ENCODE results near the gene VAMP2. TPM values are rescaled to one million over a fixed set of nuclear protein-coding genes. Genes with fewer than 3 reads are reported as not detected.
A peak's percentile ranks its signal among the peaks of the same experiment; 100 is the strongest.

VAMP2 gene
- total RNA-seq, 1 donor = 40.3 TPM

GRCh38 chr17:8143581-8144400, 19.0 kb downstream of the VAMP2 start:
- Histone ChIP-seq H3K27me3 (ENCODE audit: insufficient read depth, low read length) (no peaks in the 10 kb centered on the region), H3K4me1 (ENCODE audit: insufficient read depth, low read length) (peaks cover 16% of the 10 kb centered on the region), H3K9me3 (ENCODE audit: low read depth, low read length) (no peaks in the 10 kb centered on the region), H3K4me3 (ENCODE audit: low read length) (no peak overlapping the region)

DNA sequence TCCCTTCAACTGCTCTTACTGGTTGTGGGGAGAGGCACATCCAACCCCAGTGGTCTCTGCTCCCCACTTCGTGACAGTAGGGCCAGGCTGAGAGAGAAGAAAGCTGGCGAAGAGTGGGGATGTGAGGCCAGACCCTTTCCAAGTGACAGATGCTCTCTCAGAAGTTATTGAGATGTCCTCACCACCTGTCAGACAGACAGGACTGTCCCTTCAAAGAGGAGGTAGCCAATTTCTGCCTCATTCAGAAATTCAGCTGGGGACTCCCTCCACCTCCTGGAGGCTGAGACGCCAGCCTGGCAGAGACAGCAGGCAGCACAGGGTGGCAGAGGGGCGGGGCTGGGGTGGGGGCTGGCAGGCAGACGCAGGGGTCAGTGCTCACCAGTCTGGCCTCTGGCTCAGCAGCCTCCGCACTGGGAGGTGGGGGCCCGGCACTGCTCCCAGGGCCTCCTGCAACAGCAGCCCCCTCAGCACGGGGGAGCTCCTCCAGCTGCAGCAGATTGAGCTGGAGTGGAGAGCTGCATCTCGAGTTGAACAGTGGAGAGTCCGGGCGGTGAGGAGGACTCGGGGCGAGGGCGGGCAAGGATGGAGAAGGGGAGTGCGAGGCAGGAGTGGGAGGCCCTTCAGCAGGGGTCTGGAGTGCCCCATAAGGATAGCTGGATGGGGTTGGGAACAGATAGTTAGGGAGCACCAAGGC, 19.7 kb downstream of the VAMP2 start:
- Histone ChIP-seq H3K27me3 (ENCODE audit: insufficient read depth, low read length) (no peaks in the 10 kb centered on the region), H3K4me1 (ENCODE audit: insufficient read depth, low read length) (peaks cover 22% of the 10 kb centered on the region), H3K9me3 (ENCODE audit: low read depth, low read length) (no peaks in the 10 kb centered on the region), H3K4me3 (ENCODE audit: low read length) (no peak overlapping the region)

GRCh38 chr17:8142158-8142886, 20.4 kb downstream of the VAMP2 start:
- Histone ChIP-seq H3K4me3 (ENCODE audit: low read length) (no peak overlapping the region), H3K9me3 (ENCODE audit: low read depth, low read length) (no peaks in the 10 kb centered on the region), H3K4me1 (ENCODE audit: insufficient read depth, low read length) (peaks cover 29% of the 10 kb centered on the region), H3K27me3 (ENCODE audit: insufficient read depth, low read length) (no peaks in the 10 kb centered on the region)

- Histone ChIP-seq H3K9me3 (ENCODE audit: low read depth, low read length) (no peaks in the 10 kb centered on the region), H3K27me3 (ENCODE audit: insufficient read depth, low read length) (no peaks in the 10 kb centered on the region), H3K4me1 (ENCODE audit: insufficient read depth, low read length) (peaks cover 29% of the 10 kb centered on the region), H3K4me3 (ENCODE audit: low read length) (no peak overlapping the region)
Observed at GRCh38 chr17:8141741-8142140, 21.0 kb downstream of the VAMP2 start.

DNA sequence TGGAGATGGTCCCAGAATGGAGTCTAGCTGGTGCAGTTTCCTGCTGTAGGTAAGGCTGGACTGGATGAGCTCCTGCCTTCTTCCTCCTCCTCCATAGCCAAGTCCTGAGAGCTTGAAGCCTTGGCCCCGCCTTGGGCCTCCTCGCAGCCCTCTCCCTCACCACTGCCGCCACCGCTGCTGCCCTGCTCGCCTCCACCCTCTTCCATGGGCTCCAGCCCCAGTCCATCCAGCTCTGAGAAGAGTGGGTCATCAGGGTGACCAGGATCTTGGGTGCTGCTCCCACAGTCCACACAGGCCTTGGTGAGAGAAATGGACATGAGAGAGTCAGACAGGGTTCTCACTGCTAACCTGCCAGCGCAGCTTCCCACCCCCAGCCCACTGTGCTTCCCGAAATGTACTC, 21.7 kb downstream of the VAMP2 start:
- no peaks in the 10 kb centered on the region for H3K27me3 ChIP-seq (ENCODE audit: insufficient read depth, low read length)
- no peak overlapping the region for H3K4me3 ChIP-seq (ENCODE audit: low read length)
- no peaks in the 10 kb centered on the region for H3K9me3 ChIP-seq (ENCODE audit: low read depth, low read length)
- H3K4me1 ChIP-seq (ENCODE audit: insufficient read depth, low read length) = peaks cover 29% of the 10 kb centered on the region

- peaks cover 29% of the 10 kb centered on the region for H3K4me1 ChIP-seq (ENCODE audit: insufficient read depth, low read length)
- H3K9me3 ChIP-seq (ENCODE audit: low read depth, low read length) = no peaks in the 10 kb centered on the region
- no peak overlapping the region for H3K4me3 ChIP-seq (ENCODE audit: low read length)
- no peaks in the 10 kb centered on the region for H3K27me3 ChIP-seq (ENCODE audit: insufficient read depth, low read length)
Observed at GRCh38 chr17:8140065-8141029, 22.4 kb downstream of the VAMP2 start.

DNA sequence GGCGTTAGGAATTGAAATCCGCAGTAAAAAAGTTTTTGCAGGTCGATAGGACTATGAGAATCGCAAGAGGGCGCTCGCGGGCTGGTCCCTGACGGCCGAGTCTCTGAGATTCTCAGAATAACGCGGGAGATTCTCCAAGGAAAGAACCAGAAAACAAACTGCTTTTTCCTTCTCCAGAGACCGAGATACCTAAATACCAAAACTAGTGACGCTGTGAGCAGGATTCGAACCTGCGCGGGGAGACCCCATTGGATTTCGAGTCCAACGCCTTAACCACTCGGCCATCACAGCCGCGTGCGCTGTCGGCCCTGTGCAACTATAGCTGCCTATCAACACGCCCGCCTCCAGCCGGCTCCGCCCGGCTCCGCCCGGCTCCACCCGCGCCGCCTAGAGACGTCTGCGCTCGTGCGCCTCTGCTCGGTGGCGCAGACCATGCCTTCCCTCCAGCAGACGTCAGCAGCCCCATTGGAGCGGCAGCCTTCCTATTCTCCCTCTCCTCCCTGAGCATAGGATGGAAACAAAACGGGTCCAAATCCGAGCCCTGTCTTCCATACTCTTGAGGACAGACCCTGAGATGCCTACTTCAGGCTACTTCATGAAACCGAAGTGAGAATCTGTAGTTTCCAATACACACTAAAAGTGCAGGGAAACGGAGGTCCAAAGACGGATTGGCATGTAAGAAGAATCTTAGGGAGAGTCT, 23.9 kb downstream of the VAMP2 start:
- H3K9me3 ChIP-seq (ENCODE audit: low read depth, low read length) = no peaks in the 10 kb centered on the region
- peaks cover 29% of the 10 kb centered on the region for H3K4me1 ChIP-seq (ENCODE audit: insufficient read depth, low read length)
- no peaks in the 10 kb centered on the region for H3K27me3 ChIP-seq (ENCODE audit: insufficient read depth, low read length)
- H3K4me3 ChIP-seq (ENCODE audit: low read length) = peak overlapping the region; percentile 43

DNA sequence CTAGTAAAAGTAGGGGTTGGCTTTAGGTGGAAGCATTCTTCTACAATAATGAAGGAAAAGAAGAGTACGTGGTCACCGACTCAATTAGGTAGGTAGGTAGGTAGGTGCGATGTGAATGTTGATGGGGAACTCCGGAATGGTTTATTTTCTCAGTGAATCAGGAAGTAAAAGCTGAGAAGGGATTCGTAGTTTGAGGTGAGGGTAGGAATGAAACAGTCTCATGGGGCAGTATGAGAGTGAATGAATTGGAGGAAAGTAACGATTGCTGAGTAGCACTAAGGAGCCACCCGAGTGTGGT, 24.4 kb downstream of the VAMP2 start:
- Histone ChIP-seq H3K9me3 (ENCODE audit: low read depth, low read length) (no peaks in the 10 kb centered on the region), H3K4me3 (ENCODE audit: low read length) (peak overlapping the region; percentile 43), H3K27me3 (ENCODE audit: insufficient read depth, low read length) (no peaks in the 10 kb centered on the region), H3K4me1 (ENCODE audit: insufficient read depth, low read length) (peaks cover 29% of the 10 kb centered on the region)

DNA sequence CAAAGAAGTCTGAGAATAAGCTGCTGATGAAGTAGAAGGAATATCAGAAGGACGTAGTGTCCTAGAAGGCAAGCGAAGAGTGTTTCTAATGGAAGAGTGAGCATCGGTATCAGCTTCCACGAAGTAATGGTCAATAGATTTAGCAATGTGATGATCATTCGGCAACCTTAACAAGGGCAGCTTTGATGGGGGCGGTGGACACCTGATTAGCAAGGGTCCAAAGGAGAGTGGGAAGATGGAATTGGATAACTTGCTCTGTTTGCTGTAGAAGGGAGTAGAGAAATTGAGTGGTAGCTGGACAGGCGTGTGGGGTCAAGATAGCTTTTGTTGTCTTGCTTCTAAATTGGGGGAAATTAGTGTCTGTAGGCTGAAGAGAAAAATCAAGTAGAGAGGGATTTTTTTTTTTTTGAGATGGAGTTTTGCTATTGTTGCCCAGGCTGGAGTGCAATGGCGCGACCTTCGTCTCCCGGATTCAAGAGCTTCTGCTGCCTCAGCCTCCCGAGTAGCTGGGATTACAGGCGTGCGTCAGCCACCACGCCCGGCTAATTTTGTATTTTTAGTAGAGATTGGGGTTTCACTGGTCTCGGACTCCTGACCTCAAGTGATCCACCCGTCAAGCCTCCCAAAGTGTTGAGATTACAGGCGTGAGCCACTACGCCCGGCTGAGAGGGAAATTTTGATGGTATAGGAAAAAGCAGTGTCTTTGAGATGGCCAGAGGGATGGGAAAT, 24.9 kb downstream of the VAMP2 start:
- H3K4me1 ChIP-seq (ENCODE audit: insufficient read depth, low read length) = peaks cover 29% of the 10 kb centered on the region
- H3K4me3 ChIP-seq (ENCODE audit: low read length) = peak overlapping the region; percentile 43
- H3K9me3 ChIP-seq (ENCODE audit: low read depth, low read length) = no peaks in the 10 kb centered on the region
- no peaks in the 10 kb centered on the region for H3K27me3 ChIP-seq (ENCODE audit: insufficient read depth, low read length)

DNA sequence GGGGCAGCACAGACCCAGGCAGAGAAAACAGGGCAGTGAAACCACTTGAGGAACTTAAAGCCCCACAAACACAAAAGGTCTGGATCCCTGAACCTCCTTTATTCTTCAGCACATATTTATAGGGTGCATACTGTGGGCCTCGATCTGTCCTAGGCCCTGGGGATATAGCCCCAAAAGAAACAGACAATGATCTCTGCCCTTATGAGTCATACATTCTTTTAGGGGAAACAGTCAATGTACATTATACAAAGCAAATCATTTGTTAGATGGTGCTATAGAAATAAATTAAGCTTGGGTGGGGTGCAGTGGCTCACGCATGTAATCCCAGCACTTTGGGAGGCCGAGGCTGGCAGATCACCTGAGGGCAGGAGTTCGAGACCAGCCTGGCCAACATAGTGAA, 28.8 kb downstream of the VAMP2 start:
- H3K4me3 ChIP-seq (ENCODE audit: low read length) = no peak overlapping the region
- peaks cover 14% of the 10 kb centered on the region for H3K4me1 ChIP-seq (ENCODE audit: insufficient read depth, low read length)
- H3K9me3 ChIP-seq (ENCODE audit: low read depth, low read length) = no peaks in the 10 kb centered on the region
- H3K27me3 ChIP-seq (ENCODE audit: insufficient read depth, low read length) = no peaks in the 10 kb centered on the region

DNA sequence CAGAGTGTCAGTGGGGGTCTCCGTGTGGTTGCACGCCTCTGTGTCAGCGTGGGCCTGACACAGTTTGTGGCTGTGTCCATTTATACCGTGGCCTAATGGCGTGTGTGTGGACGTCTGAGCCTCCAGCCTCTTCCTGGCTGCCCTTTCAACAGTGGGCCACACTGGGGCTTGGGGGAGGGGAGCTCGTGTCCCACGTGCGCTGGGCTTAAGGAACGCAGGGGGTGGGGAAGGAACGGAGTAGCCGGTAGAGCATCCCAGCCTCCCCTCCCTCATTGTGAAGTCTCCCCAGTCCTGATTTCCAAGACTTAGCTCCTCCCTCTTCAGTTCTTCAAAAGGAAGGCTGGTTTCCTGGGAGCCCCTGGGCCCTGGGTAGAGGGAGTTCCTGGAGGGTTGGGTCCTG, 29.3 kb downstream of the VAMP2 start:
- H3K4me1 ChIP-seq (ENCODE audit: insufficient read depth, low read length) = peaks cover 10% of the 10 kb centered on the region
- peaks cover 2% of the 10 kb centered on the region for H3K27me3 ChIP-seq (ENCODE audit: insufficient read depth, low read length)
- no peaks in the 10 kb centered on the region for H3K9me3 ChIP-seq (ENCODE audit: low read depth, low read length)
- no peak overlapping the region for H3K4me3 ChIP-seq (ENCODE audit: low read length)

DNA sequence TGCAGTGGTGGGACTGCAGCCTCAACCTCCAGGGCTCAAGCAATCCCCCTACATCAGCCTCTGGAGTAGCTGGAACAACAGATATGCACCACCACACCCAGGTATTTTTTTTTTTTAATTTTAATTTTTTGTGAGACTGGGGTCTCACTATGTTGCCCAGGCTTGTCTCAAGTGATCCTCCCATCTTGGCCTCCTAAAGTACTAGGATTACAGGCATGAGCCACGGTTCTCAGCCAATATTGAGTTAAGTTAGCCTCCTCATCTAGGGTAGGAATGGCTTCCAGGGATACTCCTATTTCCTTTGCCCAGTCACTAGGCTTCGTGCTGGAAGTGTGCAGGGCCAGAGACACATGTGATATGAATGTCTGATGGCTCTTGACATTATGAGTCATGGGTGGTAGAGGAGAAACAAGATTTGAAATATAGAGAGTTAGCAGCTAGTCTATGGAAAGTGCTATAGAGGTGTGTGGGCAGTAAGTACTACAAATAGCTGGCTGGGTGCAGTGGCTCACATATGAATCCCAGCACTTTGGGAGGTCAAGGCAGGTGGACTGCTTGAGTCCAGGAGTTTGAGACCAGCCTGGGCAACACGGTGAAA, 30.8 kb downstream of the VAMP2 start:
- no peaks in the 10 kb centered on the region for H3K9me3 ChIP-seq (ENCODE audit: low read depth, low read length)
- H3K4me3 ChIP-seq (ENCODE audit: low read length) = no peak overlapping the region

DNA sequence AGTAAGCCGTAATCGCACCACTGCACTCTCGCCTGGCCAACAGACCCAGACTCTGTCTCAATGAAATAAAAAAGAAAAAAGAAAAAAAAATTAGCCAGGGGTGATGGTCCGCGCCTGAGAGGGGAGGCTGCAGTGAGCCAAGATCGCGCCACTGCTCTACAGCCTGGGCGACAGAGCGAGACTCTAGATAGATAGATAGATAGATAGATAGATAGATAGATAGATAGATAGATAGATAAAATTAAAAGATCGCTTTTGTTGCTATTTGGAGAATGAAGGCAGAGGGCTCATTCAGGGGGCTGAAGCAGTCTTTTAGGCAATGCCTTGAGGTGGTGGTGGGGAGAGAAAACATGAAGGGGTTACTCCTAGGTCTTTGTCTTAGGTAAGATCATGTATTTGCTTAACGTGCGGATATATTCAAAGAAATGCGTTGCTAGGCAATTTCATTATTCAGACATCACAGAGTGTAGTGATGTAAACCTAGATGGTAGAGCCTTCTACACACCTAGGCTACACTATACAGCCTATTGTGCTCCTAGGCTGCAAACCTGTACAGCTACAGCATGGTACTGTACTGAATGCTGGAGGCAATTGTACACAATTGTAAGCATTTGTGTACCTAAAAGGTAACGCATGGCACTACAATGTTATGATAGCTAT, 34.5 kb downstream of the VAMP2 start:
- Histone ChIP-seq H3K9me3 (ENCODE audit: low read depth, low read length) (no peaks in the 10 kb centered on the region), H3K27me3 (ENCODE audit: insufficient read depth, low read length) (peaks cover 36% of the 10 kb centered on the region), H3K4me3 (ENCODE audit: low read length) (no peak overlapping the region), H3K4me1 (ENCODE audit: insufficient read depth, low read length) (peaks cover 40% of the 10 kb centered on the region)

More for the DNA sequence above, 30.8 kb downstream of the VAMP2 start:
- Histone ChIP-seq H3K4me1 (ENCODE audit: insufficient read depth, low read length) (peaks cover 5% of the 10 kb centered on the region), H3K27me3 (ENCODE audit: insufficient read depth, low read length) (peaks cover 9% of the 10 kb centered on the region)

Data from mononuclear cell (primary cell).